B cell (primary cell): ENCODE measurements around the gene PRKAR1A. TPM values are rescaled to one million over a fixed set of nuclear protein-coding genes. Genes with fewer than 3 reads are reported as not detected.
"Not testable (repeated sequence)": the region's sequence is repeated elsewhere in the genome, so short reads cannot be mapped to it uniquely, and the experiment has no call there.

Source experiments
- ATAC-seq: fragments of 200-7000 bp; cut with Tn5 transposase; one replicate; pipeline ENCODE4 v1.10.0; 2021; ENCODE audit warnings: low read depth, mild to moderate bottlenecking, moderate number of reproducible peaks, moderate library complexity
- CTCF ChIA-PET: fragments of 350-600 bp; sonication (Branson Sonifier 250); formaldehyde crosslinking; loops from one replicate; lab custom pipeline; 2021; ENCODE audit warnings: antibody characterized with exemption, inconsistent platforms; lab: Charles Lee
- POLR2A ChIA-PET: fragments of 350-600 bp; sonication (Branson Sonifier 250); formaldehyde crosslinking; loops from one replicate; lab custom pipeline; 2021; ENCODE audit warnings: antibody characterized with exemption; lab: Charles Lee
- DNase-seq: peaks from one replicate; pipeline ENCODE4 v3.0.0; 2013
- H2AFZ ChIP-seq: 2 replicates; pipeline ENCODE4 v1.6.1; 2012; ENCODE audit warnings: mild to moderate bottlenecking, low read depth, low read length; ENCODE audit not compliant: insufficient read depth, poor library complexity, severe bottlenecking
- H3K27ac ChIP-seq, 2 donors: 1 replicate in 1 of 2; 2 replicates in 1 of 2; pipeline ENCODE4 v1.5.1; 2012 to 2013; ENCODE audit warnings: low read length in 2 of 2, mild to moderate bottlenecking in 2 of 2, moderate library complexity in 1 of 2
- H3K27me3 ChIP-seq, 4 experiments: fragments of 200-600 bp in 1 of 4; sonication (generic) in 1 of 4; replicated peaks in 1 of 4; 1 replicate in 2 of 4; 2 replicates in 2 of 4; pipeline versions ENCODE4 v1.6.1 to v1.7.0; 2013 to 2016; ENCODE audit warnings: low read length in 3 of 4, mild to moderate bottlenecking in 2 of 4, mixed read lengths in 1 of 4, moderate library complexity in 1 of 4; ENCODE audit not compliant: insufficient read depth in 4 of 4, control insufficient read depth in 3 of 4; ENCODE audit errors: control extremely low read depth in 1 of 4
- H3K36me3 ChIP-seq, 2 experiments: replicated peaks in 1 of 2; 1 replicate in 1 of 2; 2 replicates in 1 of 2; pipeline versions ENCODE4 v1.6.1 to v1.7.1; 2013; ENCODE audit warnings: low read length in 1 of 2; ENCODE audit not compliant: insufficient read depth in 2 of 2, control insufficient read depth in 1 of 2; ENCODE audit errors: control extremely low read depth in 1 of 2, extremely low read depth in 1 of 2
- H3K4me1 ChIP-seq, 2 donors: fragments of 200-600 bp in 1 of 2; sonication (generic) in 1 of 2; 1 replicate in 1 of 2; 2 replicates in 1 of 2; pipeline versions ENCODE4 v1.5.1 to v1.6.1; 2013 to 2017; ENCODE audit warnings: low read length in 2 of 2; ENCODE audit not compliant: control insufficient read depth in 2 of 2, insufficient read depth in 2 of 2
- H3K4me2 ChIP-seq: replicated peaks from 2 replicates; pipeline ENCODE3; 2012; ENCODE audit warnings: mild to moderate bottlenecking, low read depth, low read length; ENCODE audit not compliant: poor library complexity, severe bottlenecking
- H3K4me3 ChIP-seq, 5 experiments: fragments of 200-600 bp in 1 of 5; sonication (generic) in 1 of 5; 1 replicate in 3 of 5; 2 replicates in 2 of 5; pipeline versions ENCODE4 v1.5.1 to v1.7.0; 2011 to 2016; ENCODE audit warnings: low read length in 4 of 5, mild to moderate bottlenecking in 4 of 5, low read depth in 2 of 5, control low read depth in 1 of 5, moderate library complexity in 1 of 5; ENCODE audit not compliant: insufficient read depth in 1 of 5; ENCODE audit errors: control extremely low read depth in 1 of 5, extremely low read depth in 1 of 5
- H3K79me2 ChIP-seq: fragments of 200-600 bp; sonication (generic); one replicate; pipeline ENCODE4 v1.6.0; 2016; ENCODE audit warnings: low read length; ENCODE audit not compliant: control insufficient read depth, insufficient read depth
- H3K9ac ChIP-seq: fragments of 200-600 bp; sonication (generic); 2 replicates; pipeline ENCODE4 v1.6.1; 2017; ENCODE audit warnings: mild to moderate bottlenecking, low read length, moderate library complexity
- H3K9me3 ChIP-seq, 3 donors: one replicate each; pipeline versions ENCODE4 v1.6.1 to v1.7.1; 2013; ENCODE audit warnings: low read length in 2 of 3; ENCODE audit not compliant: control insufficient read depth in 2 of 3, insufficient read depth in 1 of 3; ENCODE audit errors: control extremely low read depth in 1 of 3
- H4K20me1 ChIP-seq: 2 replicates; pipeline ENCODE4 v1.6.0; 2012; ENCODE audit warnings: mild to moderate bottlenecking, low read length; ENCODE audit not compliant: insufficient read depth, control insufficient read depth, poor library complexity, severe bottlenecking
- H3K27ac Mint-ChIP-seq: one replicate; pipeline ENCODE4 v1.8.0; 2021; ENCODE audit warnings: mixed read lengths
- H3K27me3 Mint-ChIP-seq: one replicate; pipeline ENCODE4 v1.8.0; 2021; ENCODE audit warnings: mixed read lengths
- H3K4me1 Mint-ChIP-seq: one replicate; pipeline ENCODE4 v1.8.0; 2021; ENCODE audit warnings: mixed read lengths
- H3K4me3 Mint-ChIP-seq: one replicate; pipeline ENCODE4 v1.8.0; 2021; ENCODE audit warnings: mixed read lengths
- H3K9me3 Mint-ChIP-seq: one replicate; pipeline ENCODE4 v1.8.0; 2022; ENCODE audit warnings: mixed read lengths; ENCODE audit not compliant: insufficient read depth
- EZH2 ChIP-seq: IDR thresholded peaks from 2 replicates; pipeline ENCODE4 v1.6.1; 2012; ENCODE audit warnings: borderline replicate concordance, low read depth, mild to moderate bottlenecking, moderate library complexity, low read length; ENCODE audit not compliant: insufficient read depth, poor library complexity, severe bottlenecking
- WGBS: methylation state at CpG from one replicate; pipeline ENCODE4 v1.1.5; 2013; ENCODE audit warnings: missing lambda C conversion rate; ENCODE audit not compliant: insufficient coverage; 5-methylcytosine and 5-hydroxymethylcytosine counted together
- intact Hi-C: fragments of 100-400 bp; cut with micrococcal nuclease; formaldehyde crosslinking; loops from one replicate; pipeline ENCODE4 v1.10.0; 2022
- polyA plus RNA-seq: library from polyadenylated mRNA; depleted of rRNA; stranded (reverse); fragments of >200 nt; gene quantifications from 2 replicates; pipeline ENCODE4 v1.2.3, GENCODE V29; 2012
- total RNA-seq, 2 donors: library from RNA; stranded (reverse); fragments of 120-200 nt in 1 of 2; gene quantifications; 1 replicate in 1 of 2; 2 replicates in 1 of 2; pipeline versions ENCODE4 v1.2.3 to v1.2.4, GENCODE V29; 2013 to 2022
- TF ChIP-seq, protein P1 (sequence below): fragments of 200-600 bp; IDR thresholded peaks from one replicate; pipeline ENCODE4 v1.8.0; 2022; ENCODE audit warnings: antibody characterized with exemption, mild to moderate bottlenecking

The PRKAR1A gene
- total and polyA plus RNA-seq, 2 donors (not counting 1 experiment from before 2014, with no cell fraction given), result 63.1 to 296 TPM

DNA sequence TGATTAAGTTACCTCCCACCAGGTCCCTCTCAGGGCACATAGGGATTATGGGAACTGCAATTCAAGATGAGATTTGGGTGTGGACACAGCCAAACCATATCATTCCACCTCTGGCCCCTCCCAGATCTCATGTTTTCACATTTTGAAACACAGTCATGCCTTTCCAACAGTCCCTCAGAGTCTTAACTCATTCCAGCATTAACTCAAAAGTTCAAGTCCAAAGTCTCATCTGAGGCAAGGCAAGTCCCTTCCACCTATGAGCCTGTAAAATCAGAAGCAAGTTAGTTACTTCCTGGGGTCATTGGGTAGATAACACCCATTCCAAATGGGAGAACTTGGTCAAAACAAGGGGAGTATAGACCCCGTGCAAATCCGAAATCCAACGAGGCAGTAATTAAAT, 5.4 kb downstream of the PRKAR1A start:
- POLR2A ChIA-PET, H3K4me3 ChIP-seq, H3K4me3 Mint-ChIP-seq, ATAC-seq, H3K9me3 Mint-ChIP-seq, H3K27ac Mint-ChIP-seq, H3K27me3 Mint-ChIP-seq, H3K9ac ChIP-seq, H3K27me3 ChIP-seq, DNase-seq, H3K27ac ChIP-seq, H3K9me3 ChIP-seq, H3K4me2 ChIP-seq, H2AFZ ChIP-seq, CTCF ChIA-PET, intact Hi-C loops: not testable (repeated sequence)
- 100% methylated on average over 3 of the region's 3 CpGs for WGBS
- H3K36me3 ChIP-seq, result peaks cover 3 to 47% of the 10 kb centered on the region in 2 experiments
- peaks cover 21 to 22% of the 10 kb centered on the region in 2 donors for H3K4me1 ChIP-seq
- peaks cover 45% of the 10 kb centered on the region for H4K20me1 ChIP-seq
- peaks cover 43% of the 10 kb centered on the region for H3K4me1 Mint-ChIP-seq
- peaks cover 90% of the 10 kb centered on the region for H3K79me2 ChIP-seq

DNA sequence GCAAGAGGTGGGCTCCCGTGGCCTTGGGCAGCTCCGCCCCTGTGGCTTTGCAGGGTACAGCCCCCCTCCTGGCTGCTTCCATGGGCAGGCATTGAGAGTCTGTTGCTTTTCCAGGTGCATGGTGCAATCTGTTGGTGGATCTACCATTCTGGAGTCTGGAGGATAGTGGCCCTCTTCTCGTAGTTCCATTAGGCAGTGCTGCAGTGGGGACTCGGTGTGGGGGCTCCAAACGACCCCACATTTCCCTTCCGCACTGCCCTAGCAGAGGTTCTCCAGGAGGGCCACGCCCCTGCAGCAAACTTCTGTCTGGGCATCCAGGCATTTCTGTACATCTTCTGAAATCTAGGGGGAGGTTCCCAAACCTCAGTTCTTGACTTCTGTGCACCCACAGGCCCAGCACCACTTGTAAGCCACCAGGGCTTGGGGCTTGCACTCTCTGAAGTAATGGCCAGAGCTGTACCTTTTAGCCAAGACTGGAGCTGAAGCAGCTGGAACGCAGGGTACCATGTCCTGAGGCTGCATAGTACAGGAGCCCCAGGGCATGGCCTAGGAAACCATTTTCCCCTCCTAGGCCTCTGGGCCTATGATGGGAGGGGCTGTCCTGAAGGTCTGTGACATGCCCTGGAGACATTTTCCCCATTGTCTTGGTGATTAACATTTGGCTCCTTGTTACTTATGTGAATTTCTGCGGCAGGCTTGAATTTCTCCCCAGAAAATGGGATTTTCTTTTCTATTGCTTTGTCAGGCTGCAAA, 6.0 kb downstream of the PRKAR1A start:
- Histone ChIP-seq H3K36me3 (peaks cover 4 to 53% of the 10 kb centered on the region in 2 experiments), H3K4me3 (no peak overlapping the region), H3K9me3 (no peaks in the 10 kb centered on the region), H3K27me3 (no peaks in the 10 kb centered on the region), H2AFZ (no peak overlapping the region), H3K4me1 (peaks cover 18 to 21% of the 10 kb centered on the region in 2 donors), H3K27ac (no peak overlapping the region), H3K79me2 (peaks cover 83% of the 10 kb centered on the region), H3K9ac (no peak overlapping the region), H4K20me1 (peaks cover 45% of the 10 kb centered on the region), H3K4me2 (no peak overlapping the region)
- no peaks in the 10 kb centered on the region for H3K9me3 Mint-ChIP-seq
- no peaks in the 10 kb centered on the region for H3K27me3 Mint-ChIP-seq
- ChIA-PET POLR2A (no interaction called here), CTCF (no interaction called here)
- no peak overlapping the region for H3K27ac Mint-ChIP-seq
- ATAC-seq (no peak), DNase-seq (no peak)
- peaks cover 40% of the 10 kb centered on the region for H3K4me1 Mint-ChIP-seq
- intact Hi-C loops, result no loop called here
- TF ChIP-seq, protein P1, sequence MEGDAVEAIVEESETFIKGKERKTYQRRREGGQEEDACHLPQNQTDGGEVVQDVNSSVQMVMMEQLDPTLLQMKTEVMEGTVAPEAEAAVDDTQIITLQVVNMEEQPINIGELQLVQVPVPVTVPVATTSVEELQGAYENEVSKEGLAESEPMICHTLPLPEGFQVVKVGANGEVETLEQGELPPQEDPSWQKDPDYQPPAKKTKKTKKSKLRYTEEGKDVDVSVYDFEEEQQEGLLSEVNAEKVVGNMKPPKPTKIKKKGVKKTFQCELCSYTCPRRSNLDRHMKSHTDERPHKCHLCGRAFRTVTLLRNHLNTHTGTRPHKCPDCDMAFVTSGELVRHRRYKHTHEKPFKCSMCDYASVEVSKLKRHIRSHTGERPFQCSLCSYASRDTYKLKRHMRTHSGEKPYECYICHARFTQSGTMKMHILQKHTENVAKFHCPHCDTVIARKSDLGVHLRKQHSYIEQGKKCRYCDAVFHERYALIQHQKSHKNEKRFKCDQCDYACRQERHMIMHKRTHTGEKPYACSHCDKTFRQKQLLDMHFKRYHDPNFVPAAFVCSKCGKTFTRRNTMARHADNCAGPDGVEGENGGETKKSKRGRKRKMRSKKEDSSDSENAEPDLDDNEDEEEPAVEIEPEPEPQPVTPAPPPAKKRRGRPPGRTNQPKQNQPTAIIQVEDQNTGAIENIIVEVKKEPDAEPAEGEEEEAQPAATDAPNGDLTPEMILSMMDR, result no peak
- no peak for TF ChIP-seq EZH2
- 97% methylated on average over 9 of the region's 9 CpGs for WGBS
- H3K4me3 Mint-ChIP-seq, result no peak overlapping the region

DNA sequence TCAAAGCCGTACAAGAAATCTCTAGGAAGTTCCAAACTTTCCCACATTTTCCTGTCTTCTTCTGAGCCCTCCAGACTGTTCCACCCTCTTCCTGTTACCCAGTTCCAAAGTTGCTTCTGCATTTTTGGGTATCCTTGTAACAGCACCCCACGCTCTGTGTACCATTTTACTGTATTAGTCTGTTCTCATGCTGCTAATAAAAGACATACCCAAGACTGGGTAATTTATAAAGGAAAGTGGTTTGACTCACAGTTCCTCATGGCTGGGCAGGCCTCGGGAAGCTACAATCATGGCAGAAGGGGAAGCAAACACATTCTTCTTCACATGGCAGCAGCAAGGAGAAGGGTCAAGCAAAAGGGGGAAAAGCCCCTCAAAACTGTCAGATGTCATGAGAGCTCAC, 6.8 kb downstream of the PRKAR1A start:
- H3K36me3 ChIP-seq, result peaks cover 11 to 61% of the 10 kb centered on the region in 2 experiments
- intact Hi-C loops, DNase-seq, H3K27me3 Mint-ChIP-seq, H3K9me3 ChIP-seq, H3K4me2 ChIP-seq, H3K4me3 ChIP-seq, H3K9me3 Mint-ChIP-seq, H3K9ac ChIP-seq, H3K27ac Mint-ChIP-seq, CTCF ChIA-PET, H2AFZ ChIP-seq, ATAC-seq, H3K27me3 ChIP-seq, H3K27ac ChIP-seq, POLR2A ChIA-PET, H3K4me3 Mint-ChIP-seq: not testable (repeated sequence)
- H3K4me1 Mint-ChIP-seq, result peaks cover 32% of the 10 kb centered on the region
- H3K79me2 ChIP-seq, result peaks cover 75% of the 10 kb centered on the region
- WGBS, result 100% methylated on average over 1 of the region's 3 CpGs
- H3K4me1 ChIP-seq, result peaks cover 10 to 13% of the 10 kb centered on the region in 2 donors
- peaks cover 39% of the 10 kb centered on the region for H4K20me1 ChIP-seq
